ENCODE data around the gene PEPD. TPM values are rescaled to one million over a fixed set of nuclear protein-coding genes. Genes with fewer than 3 reads are reported as not detected.

Gene PEPD
- total and polyA plus RNA-seq, 2 of the 4 experiments (the other 2 are of a cell fraction), result 36.7 to 88.4 TPM

- H3K79me1 ChIP-seq (ENCODE audit: low read depth in 1 of 2, low read length in 2 of 2), result no peaks in the 10 kb centered on the region
- H3K9ac ChIP-seq (ENCODE audit: low read depth, low read length), result no peak overlapping the region
- H2BK5ac ChIP-seq (ENCODE audit: low read depth, low read length, poor library complexity, severe bottlenecking), result no peak overlapping the region
- ATAC-seq (ENCODE audit: low read depth) (no peak), DNase-seq (no peak)
- dilution Hi-C loops (cut with HindIII; ENCODE audit: low sequenced_read_pairs, unreplicated experiment) (no loop called here), intact Hi-C loops (cut with micrococcal nuclease) (no loop called here), in situ Hi-C loops (cut with MboI; ENCODE audit: low sequenced_read_pairs) (no loop called here)
- H2BK120ac ChIP-seq (ENCODE audit: low read depth, low read length), result no peak overlapping the region
- H3K27ac ChIP-seq (ENCODE audit: insufficient read depth, low read length), result no peak overlapping the region
- H3K4me3 ChIP-seq (ENCODE audit: insufficient read depth, low read depth, low read length), result no peak overlapping the region
- H2BK15ac ChIP-seq (ENCODE audit: low read depth, low read length), result no peak overlapping the region
- no peak overlapping the region for H4K91ac ChIP-seq (ENCODE audit: insufficient read depth, low read depth, low read length)
- H2AK9ac ChIP-seq (replicated peaks; ENCODE audit: low read depth, low read length, poor library complexity), result no peak overlapping the region
- H3K9me3 ChIP-seq (ENCODE audit: control insufficient read depth, insufficient read depth, low read length), result no peaks in the 10 kb centered on the region
- no peak overlapping the region for H3K23ac ChIP-seq (ENCODE audit: low read depth, low read length)
- no peak overlapping the region for H3K4ac ChIP-seq (ENCODE audit: low read depth, low read length)
- no peak overlapping the region for H3K56ac ChIP-seq (ENCODE audit: extremely low read depth, insufficient read depth, low read length)
- no peaks in the 10 kb centered on the region for H3K36me3 ChIP-seq (ENCODE audit: control insufficient read depth, insufficient read depth, low read length)
- H3K18ac ChIP-seq (ENCODE audit: low read depth, low read length), result no peak overlapping the region
- no peaks in the 10 kb centered on the region for H3K4me1 ChIP-seq (ENCODE audit: control insufficient read depth, insufficient read depth, low read length)
- H4K5ac ChIP-seq (ENCODE audit: low read depth, low read length), result no peak overlapping the region
- H4K8ac ChIP-seq (ENCODE audit: low read depth in 2 of 2, low read length in 2 of 2), result no peak overlapping the region
- 83% methylated on average over 1 of the region's 5 CpGs; no CpG with 5 or more reads in 1 of the 2 experiments for WGBS, 2 experiments (ENCODE audit: extremely low coverage in 2 of 2, insufficient read length in 1 of 2)
- TF ChIP-seq MAFK (IDR thresholded peaks at IDR 0.05; ENCODE audit: low read depth, low read length) (no peak), RCOR1 (IDR thresholded peaks at IDR 0.05; ENCODE audit: insufficient replicate concordance, low read length) (no peak), CHD1 (IDR thresholded peaks at IDR 0.05; ENCODE audit: low read depth, low read length) (no peak), RFX5 (IDR thresholded peaks at IDR 0.05; ENCODE audit: low read depth, low read length) (no peak), NFE2L2 (IDR thresholded peaks at IDR 0.05; ENCODE audit: low read depth, low read length) (no peak), BHLHE40 (IDR thresholded peaks at IDR 0.05; ENCODE audit: low read depth, low read length) (no peak), CEBPB (IDR thresholded peaks at IDR 0.05; ENCODE audit: low read depth, low read length) (no peak), POLR2A (IDR thresholded peaks at IDR 0.05; ENCODE audit: low read depth, low read length) (no peak), CTCF (conservative IDR thresholded peaks at IDR 0.05; ENCODE audit: low read depth, low read length) (no peak), MXI1 (IDR thresholded peaks at IDR 0.05; ENCODE audit: borderline replicate concordance, low read depth, low read length) (no peak), FOS (IDR thresholded peaks at IDR 0.05; ENCODE audit: low read depth, low read length) (no peak), ELK1 (IDR thresholded peaks at IDR 0.05; ENCODE audit: borderline replicate concordance, low read depth, low read length) (no peak), USF2 (IDR thresholded peaks at IDR 0.05; ENCODE audit: low read depth, low read length) (no peak), RAD21 (IDR thresholded peaks at IDR 0.05; ENCODE audit: low read length) (no peak), SMC3 (IDR thresholded peaks at IDR 0.05; ENCODE audit: low read depth, low read length) (no peak), MAZ (IDR thresholded peaks at IDR 0.05; ENCODE audit: borderline replicate concordance, low read depth, low read length) (no peak)
- ChIA-PET CTCF (no interaction called here), POLR2A (ENCODE audit: unreplicated experiment) (no interaction called here)
- no peaks in the 10 kb centered on the region for H3K9me1 ChIP-seq (ENCODE audit: insufficient read depth, low read length)
- no peak overlapping the region for H3K14ac ChIP-seq (replicated peaks; ENCODE audit: low read depth, low read length)
- no peak overlapping the region for H2BK20ac ChIP-seq (ENCODE audit: low read depth, low read length)
- H2AFZ ChIP-seq (replicated peaks; ENCODE audit: low read length, poor library complexity), result no peak overlapping the region
- no peak overlapping the region for H2AK5ac ChIP-seq (ENCODE audit: low read depth, low read length)
- H4K20me1 ChIP-seq (ENCODE audit: insufficient read depth, low read length), result no peaks in the 10 kb centered on the region
- no TSS peak for BruUV-seq (replicated peaks)
- peaks cover 45% of the 10 kb centered on the region for H3K27me3 ChIP-seq (ENCODE audit: control insufficient read depth, insufficient read depth, low read length)
- H3K4me2 ChIP-seq (ENCODE audit: low read depth, low read length), result no peak overlapping the region
These were observed 158.1 kb downstream of the PEPD start for GRCh38 chr19:33363476-33363875.
